ENCODE measurements around the gene SSBP4. TPM values are rescaled to one million over a fixed set of nuclear protein-coding genes. Genes with fewer than 3 reads are reported as not detected.

SSBP4 gene
- total and polyA plus RNA-seq, 2 donors (not counting 1 experiment from before 2014, with no cell fraction given), result 37.0 to 64.2 TPM

DNA sequence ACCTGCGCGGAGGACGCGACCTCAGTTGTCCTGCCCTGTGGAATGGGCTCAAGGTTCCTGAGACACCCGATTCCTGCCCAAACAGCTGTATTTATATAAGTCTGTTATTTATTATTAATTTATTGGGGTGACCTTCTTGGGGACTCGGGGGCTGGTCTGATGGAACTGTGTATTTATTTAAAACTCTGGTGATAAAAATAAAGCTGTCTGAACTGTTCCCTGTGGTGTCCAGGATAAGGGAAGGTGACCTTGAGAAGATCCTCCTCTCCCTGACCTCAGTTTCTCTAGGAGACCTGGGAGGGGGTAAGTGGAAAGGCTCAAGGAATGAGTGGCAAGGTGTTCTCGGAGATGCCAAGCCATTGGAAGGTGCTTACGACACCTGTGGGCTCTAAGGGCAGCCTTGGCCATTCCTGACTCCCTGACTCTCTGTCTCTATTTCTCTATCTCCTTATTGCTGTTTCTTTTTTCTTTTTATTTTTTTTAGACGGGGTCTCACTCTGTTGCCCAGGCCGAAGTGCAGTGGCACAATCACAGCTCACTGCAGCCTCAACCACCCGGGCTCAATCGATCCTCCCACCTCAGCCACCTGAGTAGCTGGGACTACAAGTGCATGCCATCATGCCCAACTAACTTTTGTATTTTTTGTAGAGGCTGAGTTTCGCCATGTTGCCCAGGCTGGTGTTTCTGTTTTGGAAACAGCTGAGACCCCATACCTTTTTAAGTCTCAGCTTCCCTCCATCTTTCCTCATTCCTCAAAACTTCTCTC, 30.1 kb upstream of the SSBP4 start:
- POLR2A ChIA-PET, result interaction anchor here (0.6 to 1.9 kb wide), 8 partner anchors 8 to 200 kb away, joined by 3 to 9 read pairs (median 4); partner anchors contain the start of gene LRRC25
- no peaks in the 10 kb centered on the region for H3K79me2 ChIP-seq (ENCODE audit: control insufficient read depth, insufficient read depth, low read length)
- TF ChIP-seq, protein P1, sequence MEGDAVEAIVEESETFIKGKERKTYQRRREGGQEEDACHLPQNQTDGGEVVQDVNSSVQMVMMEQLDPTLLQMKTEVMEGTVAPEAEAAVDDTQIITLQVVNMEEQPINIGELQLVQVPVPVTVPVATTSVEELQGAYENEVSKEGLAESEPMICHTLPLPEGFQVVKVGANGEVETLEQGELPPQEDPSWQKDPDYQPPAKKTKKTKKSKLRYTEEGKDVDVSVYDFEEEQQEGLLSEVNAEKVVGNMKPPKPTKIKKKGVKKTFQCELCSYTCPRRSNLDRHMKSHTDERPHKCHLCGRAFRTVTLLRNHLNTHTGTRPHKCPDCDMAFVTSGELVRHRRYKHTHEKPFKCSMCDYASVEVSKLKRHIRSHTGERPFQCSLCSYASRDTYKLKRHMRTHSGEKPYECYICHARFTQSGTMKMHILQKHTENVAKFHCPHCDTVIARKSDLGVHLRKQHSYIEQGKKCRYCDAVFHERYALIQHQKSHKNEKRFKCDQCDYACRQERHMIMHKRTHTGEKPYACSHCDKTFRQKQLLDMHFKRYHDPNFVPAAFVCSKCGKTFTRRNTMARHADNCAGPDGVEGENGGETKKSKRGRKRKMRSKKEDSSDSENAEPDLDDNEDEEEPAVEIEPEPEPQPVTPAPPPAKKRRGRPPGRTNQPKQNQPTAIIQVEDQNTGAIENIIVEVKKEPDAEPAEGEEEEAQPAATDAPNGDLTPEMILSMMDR (IDR thresholded peaks at IDR 0.05), result no peak
- no peak for TF ChIP-seq EZH2 (IDR thresholded peaks at IDR 0.05; ENCODE audit: borderline replicate concordance, insufficient read depth, low read depth, low read length, poor library complexity, severe bottlenecking)
- H3K27me3 ChIP-seq (replicated peaks in 1 of 4; ENCODE audit: control extremely low read depth in 1 of 4, control insufficient read depth in 3 of 4, insufficient read depth in 4 of 4, low read length in 3 of 4), result peaks cover 0 to 30% (median 17%) of the 10 kb centered on the region in 4 experiments
- peaks cover 8% of the 10 kb centered on the region for H4K20me1 ChIP-seq (ENCODE audit: control insufficient read depth, insufficient read depth, low read length, poor library complexity, severe bottlenecking)
- ATAC-seq (ENCODE audit: low read depth), result no peak
- Mint-ChIP-seq H3K27me3 (peaks cover 5% of the 10 kb centered on the region), H3K4me1 (peaks cover 41% of the 10 kb centered on the region), H3K27ac (no peak overlapping the region), H3K9me3 (ENCODE audit: insufficient read depth) (no peaks in the 10 kb centered on the region), H3K4me3 (peak overlapping the region; percentile 82)
- intact Hi-C loops (cut with micrococcal nuclease), result loop anchor here (1.0 to 5.0 kb wide), 4 partner anchors 8 to 110 kb away; partner anchors contain the start of gene LRRC25
- no peak overlapping the region for H3K9ac ChIP-seq (ENCODE audit: low read length)
- no peak for DNase-seq
- peaks cover 42 to 43% of the 10 kb centered on the region in 2 donors for H3K4me1 ChIP-seq (ENCODE audit: control insufficient read depth in 2 of 2, insufficient read depth in 2 of 2, low read length in 2 of 2)
- CTCF ChIA-PET, result interaction anchor here (0.5 to 10.6 kb wide), 26 partner anchors 9 to 451 kb away, joined by 3 to 196 read pairs (median 5); partner anchors contain the start of genes LRRC25 and SSBP4
- WGBS (ENCODE audit: insufficient coverage), result 93% methylated on average over 3 of the region's 13 CpGs
- H3K36me3 ChIP-seq (replicated peaks in 1 of 2; ENCODE audit: control extremely low read depth in 1 of 2, control insufficient read depth in 1 of 2, extremely low read depth in 1 of 2, insufficient read depth in 2 of 2, low read length in 1 of 2), result peaks cover 0 to 3% of the 10 kb centered on the region in 2 experiments
- no peak overlapping the region for H3K27ac ChIP-seq (ENCODE audit: low read length in 2 of 2)
- peaks cover 0 to 8% (median 5%) of the 10 kb centered on the region in 3 donors for H3K9me3 ChIP-seq (ENCODE audit: control extremely low read depth in 1 of 3, control insufficient read depth in 2 of 3, insufficient read depth in 1 of 3, low read length in 2 of 3)
- no peak overlapping the region for H2AFZ ChIP-seq (ENCODE audit: insufficient read depth, low read depth, low read length, poor library complexity, severe bottlenecking)
- peak overlapping the region; percentile 94 for H3K4me2 ChIP-seq (replicated peaks; ENCODE audit: low read depth, low read length, poor library complexity, severe bottlenecking)
- H3K4me3 ChIP-seq (ENCODE audit: control extremely low read depth in 1 of 5, extremely low read depth in 1 of 5, insufficient read depth in 1 of 5, low read depth in 2 of 5, low read length in 4 of 5), result peak overlapping the region in 2 of 5 experiments; percentile 36 to 51

DNA sequence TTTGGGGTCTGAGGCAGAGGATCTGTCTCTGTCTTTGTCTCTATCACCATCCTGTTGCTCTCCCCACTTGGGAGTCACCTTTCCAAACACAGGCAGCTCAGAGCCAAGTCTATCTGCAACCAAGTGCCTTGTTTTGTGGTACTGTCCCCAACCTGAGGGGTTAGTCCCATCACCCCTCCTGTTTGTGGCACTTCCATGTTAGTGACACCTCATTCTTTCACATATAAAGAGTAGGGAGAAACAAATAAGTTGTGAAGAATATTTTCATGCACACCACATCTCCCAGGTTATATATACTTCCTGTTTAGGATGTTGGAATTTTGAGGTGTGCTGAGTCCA, 29.5 kb upstream of the SSBP4 start:
- peaks cover 8% of the 10 kb centered on the region for H4K20me1 ChIP-seq (ENCODE audit: control insufficient read depth, insufficient read depth, low read length, poor library complexity, severe bottlenecking)
- no peak overlapping the region for H3K4me2 ChIP-seq (replicated peaks; ENCODE audit: low read depth, low read length, poor library complexity, severe bottlenecking)
- peaks cover 0 to 27% (median 14%) of the 10 kb centered on the region in 4 experiments for H3K27me3 ChIP-seq (replicated peaks in 1 of 4; ENCODE audit: control extremely low read depth in 1 of 4, control insufficient read depth in 3 of 4, insufficient read depth in 4 of 4, low read length in 3 of 4)
- no peaks in the 10 kb centered on the region for H3K79me2 ChIP-seq (ENCODE audit: control insufficient read depth, insufficient read depth, low read length)
- ChIA-PET POLR2A (interaction anchor here (0.6 kb wide), 1 partner anchor 200 kb away, joined by 4 read pairs; no protein-coding TSS in a partner anchor), CTCF (interaction anchor here (0.9 to 10.6 kb wide), 13 partner anchors 9 to 209 kb away, joined by 3 to 196 read pairs (median 9); partner anchors contain the start of genes LRRC25 and SSBP4)
- peak overlapping the region; percentile 23 for H3K4me3 Mint-ChIP-seq
- no peaks in the 10 kb centered on the region for H3K9me3 Mint-ChIP-seq (ENCODE audit: insufficient read depth)
- H3K4me1 Mint-ChIP-seq, result peaks cover 44% of the 10 kb centered on the region
- H3K36me3 ChIP-seq (replicated peaks in 1 of 2; ENCODE audit: control extremely low read depth in 1 of 2, control insufficient read depth in 1 of 2, extremely low read depth in 1 of 2, insufficient read depth in 2 of 2, low read length in 1 of 2), result peaks cover 0 to 3% of the 10 kb centered on the region in 2 experiments
- H3K4me3 ChIP-seq (ENCODE audit: control extremely low read depth in 1 of 5, extremely low read depth in 1 of 5, insufficient read depth in 1 of 5, low read depth in 2 of 5, low read length in 4 of 5), result no peak overlapping the region
- H3K27ac ChIP-seq (ENCODE audit: low read length in 2 of 2), result no peak overlapping the region
- no peak overlapping the region for H2AFZ ChIP-seq (ENCODE audit: insufficient read depth, low read depth, low read length, poor library complexity, severe bottlenecking)
- DNase-seq, result no peak
- peaks cover 0 to 8% (median 5%) of the 10 kb centered on the region in 3 donors for H3K9me3 ChIP-seq (ENCODE audit: control extremely low read depth in 1 of 3, control insufficient read depth in 2 of 3, insufficient read depth in 1 of 3, low read length in 2 of 3)
- ATAC-seq (ENCODE audit: low read depth), result no peak
- peaks cover 42 to 43% of the 10 kb centered on the region in 2 donors for H3K4me1 ChIP-seq (ENCODE audit: control insufficient read depth in 2 of 2, insufficient read depth in 2 of 2, low read length in 2 of 2)
- no peak overlapping the region for H3K27ac Mint-ChIP-seq
- H3K27me3 Mint-ChIP-seq, result peaks cover under 1% of the 10 kb centered on the region
- H3K9ac ChIP-seq (ENCODE audit: low read length), result no peak overlapping the region
- intact Hi-C loops (cut with micrococcal nuclease), result loop anchor here (5.0 kb wide), 1 partner anchor 33 kb away; no protein-coding TSS in a partner anchor
- TF ChIP-seq, protein P1 (IDR thresholded peaks at IDR 0.05), result no peak
- TF ChIP-seq EZH2 (IDR thresholded peaks at IDR 0.05; ENCODE audit: borderline replicate concordance, insufficient read depth, low read depth, low read length, poor library complexity, severe bottlenecking), result no peak
